ENCODE results near the gene BRD1.

The BRD1 gene

DNA sequence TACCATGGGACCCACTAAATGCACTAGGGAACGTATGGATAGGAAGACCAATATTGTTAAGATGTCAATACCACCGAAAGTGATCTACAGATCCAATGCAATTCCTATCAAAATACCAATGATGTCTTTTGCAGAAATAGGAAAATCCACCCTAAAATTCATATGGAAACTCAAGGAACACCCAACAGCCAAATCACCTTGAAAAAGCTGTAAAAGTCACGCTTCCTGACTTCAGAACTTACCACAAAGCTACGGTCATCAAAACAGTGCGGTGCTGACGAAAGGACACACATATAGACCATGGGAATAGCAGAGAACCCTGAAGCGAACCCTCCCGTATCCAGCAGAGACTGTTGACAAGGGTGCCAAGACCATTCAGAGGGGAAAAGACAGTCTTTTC is 20.5 kb downstream of the BRD1 start:
- H3K4me3 ChIP-seq (replicated peaks in 1 of 2; ENCODE audit: low read depth in 2 of 2, low read length in 2 of 2): no peak overlapping the region
- TF ChIP-seq, protein P1, sequence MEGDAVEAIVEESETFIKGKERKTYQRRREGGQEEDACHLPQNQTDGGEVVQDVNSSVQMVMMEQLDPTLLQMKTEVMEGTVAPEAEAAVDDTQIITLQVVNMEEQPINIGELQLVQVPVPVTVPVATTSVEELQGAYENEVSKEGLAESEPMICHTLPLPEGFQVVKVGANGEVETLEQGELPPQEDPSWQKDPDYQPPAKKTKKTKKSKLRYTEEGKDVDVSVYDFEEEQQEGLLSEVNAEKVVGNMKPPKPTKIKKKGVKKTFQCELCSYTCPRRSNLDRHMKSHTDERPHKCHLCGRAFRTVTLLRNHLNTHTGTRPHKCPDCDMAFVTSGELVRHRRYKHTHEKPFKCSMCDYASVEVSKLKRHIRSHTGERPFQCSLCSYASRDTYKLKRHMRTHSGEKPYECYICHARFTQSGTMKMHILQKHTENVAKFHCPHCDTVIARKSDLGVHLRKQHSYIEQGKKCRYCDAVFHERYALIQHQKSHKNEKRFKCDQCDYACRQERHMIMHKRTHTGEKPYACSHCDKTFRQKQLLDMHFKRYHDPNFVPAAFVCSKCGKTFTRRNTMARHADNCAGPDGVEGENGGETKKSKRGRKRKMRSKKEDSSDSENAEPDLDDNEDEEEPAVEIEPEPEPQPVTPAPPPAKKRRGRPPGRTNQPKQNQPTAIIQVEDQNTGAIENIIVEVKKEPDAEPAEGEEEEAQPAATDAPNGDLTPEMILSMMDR (IDR thresholded peaks at IDR 0.05; ENCODE audit: low read depth, low read length): no peak
- no peak for DNase-seq (ENCODE audit: low read depth in 2 of 2)

GRCh38 chr22:49803737-49804375 is 23.8 kb downstream of the BRD1 start:
- TF ChIP-seq, protein P1 (IDR thresholded peaks at IDR 0.05; ENCODE audit: low read depth, low read length): no peak
- no peak overlapping the region for H3K4me3 ChIP-seq (replicated peaks in 1 of 2; ENCODE audit: low read depth in 2 of 2, low read length in 2 of 2)
- DNase-seq (ENCODE audit: low read depth in 2 of 2): no peak

DNA sequence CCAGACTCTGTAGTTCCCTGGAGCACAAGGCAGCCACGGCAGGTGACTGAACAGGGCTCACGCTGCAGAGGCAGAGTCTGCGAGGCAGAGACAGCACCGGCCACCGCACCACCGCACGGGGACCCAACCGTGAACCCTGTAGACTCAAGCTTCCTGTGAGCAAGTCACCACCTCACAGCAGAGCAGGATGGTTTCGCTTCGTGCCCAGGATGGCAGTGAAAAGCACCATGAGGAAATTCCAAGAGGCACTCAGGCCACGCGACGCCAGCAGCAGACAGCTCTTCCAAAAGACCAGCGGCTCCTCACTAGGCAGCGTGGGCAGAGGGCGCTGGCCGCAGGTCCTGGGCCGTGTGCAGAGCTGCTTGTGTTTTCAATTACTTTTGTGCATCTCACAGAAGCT is 24.5 kb downstream of the BRD1 start:
- TF ChIP-seq, protein P1 (IDR thresholded peaks at IDR 0.05; ENCODE audit: low read depth, low read length): no peak

DNA sequence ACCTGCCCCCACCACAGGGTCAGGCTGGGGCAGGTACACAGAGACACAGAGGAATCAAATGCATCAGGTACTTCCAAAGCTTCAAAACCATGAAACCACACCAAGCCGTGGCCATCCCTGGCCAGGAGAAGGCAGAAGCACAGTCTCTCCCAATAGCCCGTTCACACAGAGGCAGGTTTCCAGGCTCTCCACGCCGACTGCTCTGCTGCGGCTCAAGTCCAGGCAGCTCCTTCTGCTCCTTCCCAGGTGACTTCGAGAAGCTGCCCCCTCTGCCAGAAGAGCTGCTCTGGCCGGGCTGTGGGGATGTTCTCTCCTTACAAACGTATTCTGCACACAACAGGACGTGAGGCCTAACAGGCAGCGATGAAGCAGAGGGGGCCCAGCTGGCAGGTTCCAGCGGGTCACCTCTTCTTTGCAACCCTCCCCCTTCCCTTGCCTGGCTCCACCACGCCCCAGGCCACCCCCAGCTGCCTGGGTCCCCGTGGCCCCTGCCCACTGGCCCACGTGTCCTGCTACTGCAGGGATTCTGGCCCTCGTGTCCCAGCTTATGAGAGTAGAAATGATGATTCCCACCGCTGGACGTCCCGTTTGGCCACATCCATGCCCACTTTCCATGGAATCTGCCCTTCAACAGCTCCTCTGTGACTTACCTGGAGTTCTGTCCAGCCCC is 26.1 kb downstream of the BRD1 start:
- no peak for DNase-seq (ENCODE audit: low read depth in 2 of 2)
- H3K4me3 ChIP-seq (replicated peaks in 1 of 2; ENCODE audit: low read depth in 2 of 2, low read length in 2 of 2): no peak overlapping the region
- TF ChIP-seq, protein P1 (IDR thresholded peaks at IDR 0.05; ENCODE audit: low read depth, low read length): no peak

More for the DNA sequence above, 24.5 kb downstream of the BRD1 start:
- DNase-seq (ENCODE audit: low read depth in 2 of 2): no peak
- no peak overlapping the region for H3K4me3 ChIP-seq (replicated peaks in 1 of 2; ENCODE audit: low read depth in 2 of 2, low read length in 2 of 2)

DNA sequence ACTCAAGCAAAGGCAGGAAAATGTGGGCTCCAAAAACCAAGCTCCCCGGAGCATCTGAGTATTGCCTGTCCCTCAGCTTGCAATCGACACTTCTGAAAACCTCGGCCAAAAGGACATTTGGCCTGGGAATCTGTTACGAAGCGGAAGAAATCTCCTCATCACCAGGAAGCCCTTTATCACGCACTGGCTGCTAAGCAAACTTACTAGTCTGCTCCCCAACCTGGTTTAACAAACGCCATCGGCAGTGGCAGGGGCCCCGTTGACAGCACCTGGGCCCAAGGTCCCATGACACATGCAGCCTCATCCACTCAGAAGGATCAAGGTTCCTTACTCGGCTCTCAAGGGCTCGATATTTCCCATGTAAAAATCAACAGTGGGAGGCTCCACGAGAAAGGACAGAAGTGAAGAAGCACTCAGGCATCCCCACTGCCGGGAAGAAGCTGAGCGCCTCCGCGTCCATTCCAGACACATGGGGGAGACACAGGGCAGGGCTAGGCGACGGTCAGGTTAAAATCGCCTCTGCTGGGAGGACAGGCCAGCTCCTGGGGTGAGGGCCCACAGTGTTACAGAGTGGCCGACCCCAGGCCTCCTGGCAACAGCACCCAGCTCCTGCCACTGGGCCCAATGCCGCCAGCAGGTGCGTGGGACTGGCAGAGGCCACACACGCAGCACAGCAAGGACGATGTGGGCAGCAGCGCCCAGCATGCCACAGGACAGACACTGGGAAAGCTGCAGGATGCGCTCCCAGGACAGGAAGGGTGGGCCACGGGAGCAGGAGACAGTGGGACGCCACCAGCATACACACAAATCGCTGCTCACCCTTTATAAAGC is 27.1 kb downstream of the BRD1 start:
- no peak for DNase-seq (ENCODE audit: low read depth in 2 of 2)
- TF ChIP-seq, protein P1 (IDR thresholded peaks at IDR 0.05; ENCODE audit: low read depth, low read length): no peak
- H3K4me3 ChIP-seq (replicated peaks in 1 of 2; ENCODE audit: low read depth in 2 of 2, low read length in 2 of 2): no peak overlapping the region

GRCh38 chr22:49799431-49800075 is 28.1 kb downstream of the BRD1 start:
- no peak overlapping the region for H3K4me3 ChIP-seq (replicated peaks in 1 of 2; ENCODE audit: low read depth in 2 of 2, low read length in 2 of 2)
- TF ChIP-seq, protein P1 (IDR thresholded peaks at IDR 0.05; ENCODE audit: low read depth, low read length): no peak

More at GRCh38 chr22:49799431-49800075, 28.1 kb downstream of the BRD1 start:
- no peak for DNase-seq (ENCODE audit: low read depth in 2 of 2)
